Bronchial epithelial cell (primary cell): ENCODE measurements around the gene DNAJC9. TPM values are rescaled to one million over a fixed set of nuclear protein-coding genes. Genes with fewer than 3 reads are reported as not detected.
"Not testable (repeated sequence)": the region's sequence is repeated elsewhere in the genome, so short reads cannot be mapped to it uniquely, and the experiment has no call there.

ENCODE experiments used
- DNase-seq: peaks from one replicate; pipeline ENCODE4 v3.0.0-alpha.2; 2010; ENCODE audit warnings: low read depth
- FAIRE-seq: peaks from 2 replicates; lab custom pipeline; 2011; peaks lifted over from hg19 to GRCh38; lab: Jason Lieb, UNC
- H3K27me3 ChIP-seq: 2 replicates; pipeline ENCODE4 v1.5.1; 2011; ENCODE audit warnings: low read length; ENCODE audit not compliant: control insufficient read depth, insufficient read depth
- H3K36me3 ChIP-seq: 2 replicates; pipeline ENCODE4 v1.5.1; 2011; ENCODE audit warnings: low read length; ENCODE audit not compliant: control insufficient read depth, insufficient read depth
- H3K4me3 ChIP-seq: 2 replicates; pipeline ENCODE4 v1.5.1; 2011; ENCODE audit warnings: mild to moderate bottlenecking, low read depth, low read length, control low read depth
- total RNA-seq: library from RNA; depleted of rRNA; stranded (reverse); fragments of >200 nt; gene quantifications from 2 replicates; pipeline ENCODE4 v1.2.1, GENCODE V29; 2014
- TF ChIP-seq, protein P1 (sequence below): IDR thresholded peaks from 2 replicates; pipeline ENCODE4 v1.5.1; 2011; ENCODE audit warnings: mild to moderate bottlenecking, moderate library complexity, low read length, control low read depth, inconsistent platforms; ENCODE audit not compliant: insufficient read depth, severe bottlenecking

Gene DNAJC9
- total RNA-seq, 1 donor from 2014 or later = 35.0 TPM

DNA sequence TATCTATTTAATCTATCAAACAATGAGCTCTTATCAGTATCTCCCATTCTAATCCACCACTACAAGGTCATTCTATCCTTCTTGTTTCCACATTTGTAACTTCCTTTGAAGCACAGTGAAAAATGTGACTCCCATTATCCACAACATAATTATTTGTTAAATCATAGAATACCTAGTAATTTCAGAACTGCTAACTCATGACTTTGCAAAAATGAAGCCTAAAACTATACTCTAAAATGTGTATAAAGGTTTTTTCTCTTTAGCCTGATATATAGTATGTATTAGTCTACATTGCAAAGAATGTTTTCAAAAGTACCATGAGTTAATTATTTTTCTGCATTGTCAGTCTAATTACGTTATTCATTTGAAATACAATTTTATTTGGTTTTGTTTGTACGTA is 17.4 kb upstream of the DNAJC9 start:
- FAIRE-seq = no peak

DNA sequence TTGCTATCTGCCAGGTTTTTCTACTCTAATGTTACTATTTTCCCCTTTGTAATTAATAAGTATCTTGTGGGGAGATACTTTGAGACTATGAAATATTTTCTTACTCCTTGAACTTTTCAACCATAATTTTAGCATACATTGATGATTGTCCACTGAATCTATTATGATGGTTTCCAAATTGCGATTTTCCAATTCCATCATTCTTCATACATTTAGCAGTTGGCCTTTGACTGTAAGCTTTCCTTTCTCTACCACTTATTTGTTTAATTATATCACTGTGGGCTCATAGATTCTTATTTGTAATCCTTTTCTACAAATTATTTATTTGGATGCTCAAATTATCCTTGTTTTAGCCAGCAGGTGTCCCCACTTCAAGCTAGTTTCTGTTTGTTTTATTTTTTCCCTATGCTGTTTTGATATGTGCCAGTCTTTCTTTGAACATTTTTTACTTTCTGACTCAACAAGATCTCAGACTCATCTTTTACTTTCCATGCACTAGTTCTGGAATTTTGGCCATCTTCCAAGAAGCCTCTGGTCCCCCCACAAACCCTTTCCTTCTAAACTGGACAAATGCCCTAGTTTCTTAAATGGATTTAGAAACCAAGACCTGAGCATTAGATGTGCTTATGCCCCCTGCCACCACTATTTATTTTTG is 16.8 kb upstream of the DNAJC9 start:
- no peaks in the 10 kb centered on the region for H3K36me3 ChIP-seq
- FAIRE-seq (no peak), DNase-seq (peak; percentile 50)
- no peaks in the 10 kb centered on the region for H3K27me3 ChIP-seq
- TF ChIP-seq, protein P1, sequence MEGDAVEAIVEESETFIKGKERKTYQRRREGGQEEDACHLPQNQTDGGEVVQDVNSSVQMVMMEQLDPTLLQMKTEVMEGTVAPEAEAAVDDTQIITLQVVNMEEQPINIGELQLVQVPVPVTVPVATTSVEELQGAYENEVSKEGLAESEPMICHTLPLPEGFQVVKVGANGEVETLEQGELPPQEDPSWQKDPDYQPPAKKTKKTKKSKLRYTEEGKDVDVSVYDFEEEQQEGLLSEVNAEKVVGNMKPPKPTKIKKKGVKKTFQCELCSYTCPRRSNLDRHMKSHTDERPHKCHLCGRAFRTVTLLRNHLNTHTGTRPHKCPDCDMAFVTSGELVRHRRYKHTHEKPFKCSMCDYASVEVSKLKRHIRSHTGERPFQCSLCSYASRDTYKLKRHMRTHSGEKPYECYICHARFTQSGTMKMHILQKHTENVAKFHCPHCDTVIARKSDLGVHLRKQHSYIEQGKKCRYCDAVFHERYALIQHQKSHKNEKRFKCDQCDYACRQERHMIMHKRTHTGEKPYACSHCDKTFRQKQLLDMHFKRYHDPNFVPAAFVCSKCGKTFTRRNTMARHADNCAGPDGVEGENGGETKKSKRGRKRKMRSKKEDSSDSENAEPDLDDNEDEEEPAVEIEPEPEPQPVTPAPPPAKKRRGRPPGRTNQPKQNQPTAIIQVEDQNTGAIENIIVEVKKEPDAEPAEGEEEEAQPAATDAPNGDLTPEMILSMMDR = peak; percentile 46
- H3K4me3 ChIP-seq = no peak overlapping the region

More for the DNA sequence above, 17.4 kb upstream of the DNAJC9 start:
- H3K36me3 ChIP-seq = no peaks in the 10 kb centered on the region
- H3K27me3 ChIP-seq = no peaks in the 10 kb centered on the region
- TF ChIP-seq, protein P1 = no peak
- H3K4me3 ChIP-seq = no peak overlapping the region
- DNase-seq = no peak

DNA sequence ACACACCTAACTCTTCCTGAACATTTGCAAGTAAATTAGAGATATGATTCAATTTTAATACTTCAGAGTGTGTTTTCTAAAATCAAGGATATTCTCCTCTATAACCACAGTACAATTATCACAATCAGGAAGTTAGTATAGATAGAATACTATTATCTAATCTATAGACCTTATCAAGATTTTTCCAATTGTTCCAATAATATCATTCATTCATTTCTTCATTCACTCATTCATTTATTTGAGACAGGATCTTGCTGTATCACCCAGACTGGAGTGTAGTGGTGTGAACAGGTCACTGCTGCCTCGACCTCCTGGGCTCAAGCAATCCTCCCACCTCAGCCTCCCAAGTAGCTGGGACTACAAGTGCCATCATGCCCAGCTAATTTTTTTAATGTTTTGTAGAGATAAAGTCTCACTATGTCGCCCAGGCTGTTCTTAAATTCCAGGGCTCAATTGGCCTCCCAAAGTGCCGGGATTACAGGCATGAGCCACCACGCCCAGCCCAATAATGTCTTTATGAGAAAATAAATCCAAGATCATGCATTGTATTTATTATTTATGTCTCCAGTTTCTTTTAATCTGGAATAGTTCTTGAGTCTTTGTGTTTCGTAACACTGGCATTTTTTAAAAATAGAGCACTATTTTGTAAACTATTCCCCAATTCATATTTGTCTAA is 16.0 kb upstream of the DNAJC9 start:
- no peaks in the 10 kb centered on the region for H3K27me3 ChIP-seq
- FAIRE-seq = no peak

DNA sequence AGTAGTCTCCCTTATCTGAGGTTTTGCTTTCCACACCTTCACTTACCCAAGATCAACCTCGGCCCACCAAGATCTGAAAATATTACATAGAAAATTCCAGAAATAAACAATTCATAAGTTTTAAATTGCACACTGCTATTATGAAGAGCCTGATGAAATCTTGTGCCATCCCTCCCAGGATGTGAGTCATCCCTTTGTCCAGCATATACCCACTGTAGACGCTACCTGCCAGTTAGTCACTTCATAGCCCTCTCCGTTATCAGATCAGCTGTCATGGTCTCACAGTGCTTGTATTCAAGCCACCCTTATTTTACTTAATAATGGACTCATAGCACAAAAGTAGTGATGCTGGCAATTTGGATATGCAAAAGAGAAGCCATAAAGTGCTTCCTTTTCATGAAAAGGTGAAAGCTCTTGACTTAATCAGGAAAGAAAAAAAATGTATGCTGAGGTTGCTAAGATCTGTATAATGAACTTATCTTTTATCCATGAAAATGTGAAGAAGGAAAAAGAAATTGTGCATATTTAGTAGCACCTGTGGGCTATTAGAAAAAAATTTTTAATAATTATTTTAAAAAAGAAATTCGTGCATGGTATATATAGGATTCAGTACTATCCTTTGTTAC is 15.2 kb upstream of the DNAJC9 start:
- peak; percentile 95 for DNase-seq
- Histone ChIP-seq H3K4me3 (no peak overlapping the region), H3K36me3 (no peaks in the 10 kb centered on the region), H3K27me3 (no peaks in the 10 kb centered on the region)
- FAIRE-seq = peak; percentile 36
- TF ChIP-seq, protein P1 = no peak

More for the DNA sequence above, 16.0 kb upstream of the DNAJC9 start:
- no peaks in the 10 kb centered on the region for H3K36me3 ChIP-seq
- DNase-seq = no peak
- TF ChIP-seq, protein P1 = no peak
- no peak overlapping the region for H3K4me3 ChIP-seq

DNA sequence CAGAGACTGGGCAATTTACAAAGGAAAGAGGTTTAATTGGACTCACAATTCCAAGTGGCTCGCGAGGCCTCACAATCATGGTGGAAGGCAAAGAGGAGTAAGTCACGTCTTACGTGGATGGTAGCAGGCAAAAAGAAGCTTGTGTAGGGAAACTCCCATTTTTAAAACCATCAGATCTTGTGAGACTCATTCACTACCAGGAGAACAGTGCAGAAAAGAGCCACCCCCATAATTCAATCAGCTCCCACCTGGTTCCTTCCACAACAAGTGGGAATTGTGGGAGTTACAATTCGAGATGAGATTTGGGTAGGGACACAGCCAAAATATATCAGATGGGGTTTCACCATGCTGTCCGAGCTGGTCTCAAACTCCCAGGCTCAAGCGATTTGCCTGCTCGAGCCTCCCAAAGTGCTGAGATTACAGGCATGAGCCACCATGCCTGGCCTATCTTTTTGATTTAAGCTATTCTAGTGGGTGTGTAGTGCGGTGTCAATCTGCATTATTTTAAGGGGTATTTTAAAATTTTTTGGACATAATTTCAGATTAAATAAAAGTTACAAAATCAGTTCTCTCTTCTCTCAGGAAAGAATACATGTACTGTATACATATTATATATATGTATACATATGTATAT is 14.4 kb upstream of the DNAJC9 start:
- Histone ChIP-seq H3K36me3 (no peaks in the 10 kb centered on the region), H3K27me3 (no peaks in the 10 kb centered on the region), H3K4me3 (no peak overlapping the region)
- TF ChIP-seq, protein P1 = no peak
- no peak for DNase-seq
- FAIRE-seq = no peak

DNA sequence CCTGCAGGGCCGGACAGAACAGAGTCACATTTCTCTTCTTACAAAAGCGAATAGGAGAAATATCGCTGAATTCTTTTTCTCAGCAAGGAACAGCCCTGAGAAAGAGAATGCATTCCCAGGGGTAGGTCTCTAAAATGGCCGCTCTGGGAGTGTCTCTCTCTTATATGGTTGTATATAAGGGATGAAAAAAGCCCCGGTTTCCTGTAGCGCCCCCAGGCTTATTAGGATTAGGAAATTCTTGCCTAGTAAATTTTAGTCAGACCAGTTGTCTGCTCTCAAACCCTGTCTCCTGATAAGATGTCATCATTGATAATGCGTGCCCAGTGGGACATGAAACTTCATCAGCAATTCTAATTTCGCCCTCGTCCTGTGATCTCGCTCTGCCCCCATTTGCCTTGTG is 11.6 kb upstream of the DNAJC9 start:
- FAIRE-seq, H3K27me3 ChIP-seq, DNase-seq, H3K36me3 ChIP-seq, H3K4me3 ChIP-seq: not testable (repeated sequence)
